A673 (cell line): ENCODE results near the gene DIMT1.

Source experiments
- CTCF ChIP-seq: fragments of 300-800, 200-600 bp; sonication (generic); conservative IDR thresholded peaks from 2 replicates; pipeline ENCODE4 v1.5.1; 2017; ENCODE audit warnings: low read depth, mild to moderate bottlenecking, antibody characterized with exemption, low read length, moderate library complexity, mixed read lengths
- EZH2 ChIP-seq: fragments of 200-600 bp; sonication (generic); IDR thresholded peaks from 2 replicates; pipeline ENCODE4 v1.6.1; 2017; ENCODE audit warnings: borderline replicate concordance, low read depth, mild to moderate bottlenecking, mixed read lengths, antibody characterized with exemption, low read length; ENCODE audit not compliant: poor library complexity, severe bottlenecking

GRCh38 chr5:62374090-62374489, 29.6 kb downstream of the DIMT1 start:
- TF ChIP-seq CTCF, result no peak
- no peak for TF ChIP-seq EZH2
